ENCODE data around the gene BSPRY. TPM values are rescaled to one million over a fixed set of nuclear protein-coding genes. Genes with fewer than 3 reads are reported as not detected.
A peak's percentile ranks its signal among the peaks of the same experiment; 100 is the strongest.

Gene BSPRY
- total and polyA plus RNA-seq, 2 of the 13 experiments (the other 11 are each of a cell fraction or from before 2014, with no cell fraction given): 0.09 to 0.26 TPM

DNA sequence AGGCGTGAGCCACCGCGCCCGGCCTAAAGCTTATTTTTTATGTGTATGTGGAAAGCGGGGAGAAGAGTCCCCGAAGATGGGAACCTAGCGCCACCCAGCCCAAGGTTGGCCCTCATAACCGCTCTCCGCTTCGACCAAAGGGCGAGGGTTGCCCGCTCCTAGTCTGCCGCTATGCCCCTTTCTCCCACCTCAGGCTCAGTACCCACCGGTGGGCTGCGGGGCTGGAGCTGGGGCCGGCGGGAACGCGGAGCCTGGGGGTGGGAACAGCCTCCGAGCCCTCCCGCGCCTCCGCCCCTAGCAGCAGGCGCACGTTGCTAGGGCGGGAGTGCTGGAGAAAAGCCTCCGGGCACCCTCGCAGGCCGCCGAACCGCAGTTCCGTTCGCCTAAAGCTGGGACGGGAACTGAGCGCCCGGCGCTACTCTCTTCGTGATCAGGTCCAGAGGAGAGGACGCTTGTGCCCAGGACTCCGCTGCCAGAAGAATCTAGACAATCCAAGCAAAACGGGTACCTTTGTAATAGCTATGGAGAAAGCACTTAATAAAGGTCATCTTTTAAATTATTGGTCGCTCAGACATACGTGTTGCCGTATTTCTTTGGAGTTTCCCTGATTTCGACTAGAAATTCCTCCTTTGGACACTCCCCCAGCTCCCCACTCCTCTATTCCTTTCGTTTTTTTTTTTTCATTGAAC, 9.2 kb upstream of the BSPRY start, which contains the start of gene WDR31 (continued):
- TF ChIP-seq, protein P1, sequence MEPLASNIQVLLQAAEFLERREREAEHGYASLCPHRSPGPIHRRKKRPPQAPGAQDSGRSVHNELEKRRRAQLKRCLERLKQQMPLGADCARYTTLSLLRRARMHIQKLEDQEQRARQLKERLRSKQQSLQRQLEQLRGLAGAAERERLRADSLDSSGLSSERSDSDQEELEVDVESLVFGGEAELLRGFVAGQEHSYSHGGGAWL (CRISPR knock-in tag; IDR thresholded peaks at IDR 0.05): peak; percentile 88
- TF ChIP-seq, protein P2, sequence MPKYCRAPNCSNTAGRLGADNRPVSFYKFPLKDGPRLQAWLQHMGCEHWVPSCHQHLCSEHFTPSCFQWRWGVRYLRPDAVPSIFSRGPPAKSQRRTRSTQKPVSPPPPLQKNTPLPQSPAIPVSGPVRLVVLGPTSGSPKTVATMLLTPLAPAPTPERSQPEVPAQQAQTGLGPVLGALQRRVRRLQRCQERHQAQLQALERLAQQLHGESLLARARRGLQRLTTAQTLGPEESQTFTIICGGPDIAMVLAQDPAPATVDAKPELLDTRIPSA (CRISPR knock-in tag; IDR thresholded peaks at IDR 0.05; ENCODE audit: borderline replicate concordance): 0 out of 2 replicates have a peak, but pooled peaks have one; percentile 1
- TF ChIP-seq FOXO1 (CRISPR knock-in tag; IDR thresholded peaks at IDR 0.05) (peak; percentile 77), XRCC5 (optimal IDR thresholded peaks at IDR 0.05; ENCODE audit: low read length) (peak; percentile 99), ZNF251 (CRISPR knock-in tag; IDR thresholded peaks at IDR 0.05) (no peak; the same call in 1 of the 2 replicates), ZNF816 (CRISPR knock-in tag; IDR thresholded peaks at IDR 0.05; ENCODE audit: borderline replicate concordance) (peak; percentile 85), ZNF766 (CRISPR knock-in tag; IDR thresholded peaks at IDR 0.05; ENCODE audit: borderline replicate concordance) (peak; percentile 78; the same call in 1 of the 2 replicates), ZNF263 (CRISPR knock-in tag; IDR thresholded peaks at IDR 0.05) (peak; percentile 35; the same call in 1 of the 2 replicates), MZF1 (CRISPR knock-in tag; IDR thresholded peaks at IDR 0.05; ENCODE audit: borderline replicate concordance) (0 out of 2 replicates have a peak, but pooled peaks have one; percentile 48), RAD51 (IDR thresholded peaks at IDR 0.05; ENCODE audit: borderline replicate concordance) (no peak), ZNF460 (CRISPR knock-in tag; IDR thresholded peaks at IDR 0.05; ENCODE audit: borderline replicate concordance) (peak; percentile 90), ZC3H4 (CRISPR knock-in tag; IDR thresholded peaks at IDR 0.05; ENCODE audit: borderline replicate concordance) (no peak), PHF8 (CRISPR knock-in tag; IDR thresholded peaks at IDR 0.05) (peak; percentile 88), ZNF883 (CRISPR knock-in tag; IDR thresholded peaks at IDR 0.05; ENCODE audit: not compliant biosample characterization) (peak; percentile 44), NONO (IDR thresholded peaks at IDR 0.05) (no peak), NONO (CRISPR knock-in tag; conservative IDR thresholded peaks at IDR 0.05) (peak; percentile 98), NFIC (IDR thresholded peaks at IDR 0.05; ENCODE audit: low read length) (no peak), ZSCAN30 (CRISPR knock-in tag; IDR thresholded peaks at IDR 0.05) (peak; percentile 79; the same call in 1 of the 2 replicates), ZNF17 (CRISPR knock-in tag; IDR thresholded peaks at IDR 0.05) (no peak), MAZ (IDR thresholded peaks at IDR 0.05; ENCODE audit: borderline replicate concordance, low read depth, low read length) (peak; percentile 74), MAZ (CRISPR knock-in tag; IDR thresholded peaks at IDR 0.05; ENCODE audit: low read depth) (peak; percentile 96), PLRG1 (conservative IDR thresholded peaks at IDR 0.05) (no peak), SP2 (CRISPR knock-in tag; IDR thresholded peaks at IDR 0.05) (0 out of 2 replicates have a peak, but pooled peaks have one; percentile 26), MIER3 (CRISPR knock-in tag; IDR thresholded peaks at IDR 0.05; ENCODE audit: borderline replicate concordance) (peak; percentile 82; the same call in 1 of the 2 replicates)
- TF ChIP-seq, protein P3, sequence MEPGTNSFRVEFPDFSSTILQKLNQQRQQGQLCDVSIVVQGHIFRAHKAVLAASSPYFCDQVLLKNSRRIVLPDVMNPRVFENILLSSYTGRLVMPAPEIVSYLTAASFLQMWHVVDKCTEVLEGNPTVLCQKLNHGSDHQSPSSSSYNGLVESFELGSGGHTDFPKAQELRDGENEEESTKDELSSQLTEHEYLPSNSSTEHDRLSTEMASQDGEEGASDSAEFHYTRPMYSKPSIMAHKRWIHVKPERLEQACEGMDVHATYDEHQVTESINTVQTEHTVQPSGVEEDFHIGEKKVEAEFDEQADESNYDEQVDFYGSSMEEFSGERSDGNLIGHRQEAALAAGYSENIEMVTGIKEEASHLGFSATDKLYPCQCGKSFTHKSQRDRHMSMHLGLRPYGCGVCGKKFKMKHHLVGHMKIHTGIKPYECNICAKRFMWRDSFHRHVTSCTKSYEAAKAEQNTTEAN (CRISPR knock-in tag; conservative IDR thresholded peaks at IDR 0.05): no peak
- TF ChIP-seq, protein P4, sequence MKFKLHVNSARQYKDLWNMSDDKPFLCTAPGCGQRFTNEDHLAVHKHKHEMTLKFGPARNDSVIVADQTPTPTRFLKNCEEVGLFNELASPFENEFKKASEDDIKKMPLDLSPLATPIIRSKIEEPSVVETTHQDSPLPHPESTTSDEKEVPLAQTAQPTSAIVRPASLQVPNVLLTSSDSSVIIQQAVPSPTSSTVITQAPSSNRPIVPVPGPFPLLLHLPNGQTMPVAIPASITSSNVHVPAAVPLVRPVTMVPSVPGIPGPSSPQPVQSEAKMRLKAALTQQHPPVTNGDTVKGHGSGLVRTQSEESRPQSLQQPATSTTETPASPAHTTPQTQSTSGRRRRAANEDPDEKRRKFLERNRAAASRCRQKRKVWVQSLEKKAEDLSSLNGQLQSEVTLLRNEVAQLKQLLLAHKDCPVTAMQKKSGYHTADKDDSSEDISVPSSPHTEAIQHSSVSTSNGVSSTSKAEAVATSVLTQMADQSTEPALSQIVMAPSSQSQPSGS (CRISPR knock-in tag; IDR thresholded peaks at IDR 0.05): peak; percentile 83
- TF ChIP-seq, protein P5, sequence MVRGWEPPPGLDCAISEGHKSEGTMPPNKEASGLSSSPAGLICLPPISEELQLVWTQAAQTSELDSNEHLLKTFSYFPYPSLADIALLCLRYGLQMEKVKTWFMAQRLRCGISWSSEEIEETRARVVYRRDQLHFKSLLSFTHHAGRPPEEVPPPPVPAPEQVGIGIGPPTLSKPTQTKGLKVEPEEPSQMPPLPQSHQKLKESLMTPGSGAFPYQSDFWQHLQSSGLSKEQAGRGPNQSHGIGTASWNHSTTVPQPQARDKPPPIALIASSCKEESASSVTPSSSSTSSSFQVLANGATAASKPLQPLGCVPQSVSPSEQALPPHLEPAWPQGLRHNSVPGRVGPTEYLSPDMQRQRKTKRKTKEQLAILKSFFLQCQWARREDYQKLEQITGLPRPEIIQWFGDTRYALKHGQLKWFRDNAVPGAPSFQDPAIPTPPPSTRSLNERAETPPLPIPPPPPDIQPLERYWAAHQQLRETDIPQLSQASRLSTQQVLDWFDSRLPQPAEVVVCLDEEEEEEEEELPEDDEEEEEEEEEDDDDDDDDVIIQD (CRISPR knock-in tag; IDR thresholded peaks at IDR 0.05; ENCODE audit: low read depth): peak; percentile 75
